ENCODE measurements around the gene RIIAD1. TPM values are rescaled to one million over a fixed set of nuclear protein-coding genes. Genes with fewer than 3 reads are reported as not detected.

The RIIAD1 gene
- total and polyA plus RNA-seq, 8 donors: 0.56 to 7.5 (median 0.68) TPM; not detected in 2

- ATAC-seq: no peak
- Histone ChIP-seq H3K4me3 (no peak overlapping the region), H3K27me3 (no peaks in the 10 kb centered on the region), H3K27ac (no peak overlapping the region), H3K36me3 (no peaks in the 10 kb centered on the region), H3K4me1 (no peaks in the 10 kb centered on the region), H3K9me3 (no peaks in the 10 kb centered on the region)
- DNase-seq: no peak
- 71 to 96% methylated on average over 4 of the region's 4 CpGs for WGBS, 2 donors
- no peak for FAIRE-seq
- intact Hi-C loops (cut with DNase I): loop anchor here in 1 of 3 donors (10.0 kb wide), 1 partner anchor 47 kb away; no protein-coding TSS in a partner anchor
- TF ChIP-seq CTCF (IDR thresholded peaks at IDR 0.05): no peak
These were observed 56.0 kb downstream of the RIIAD1 start for GRCh38 chr1:151777317-151777716.

Other genes with a start within 250 kb of the RIIAD1 start
- 10 to 100 TPM; 26.9 to 47.5 (median 35.8) TPM for gene CGN, start 210.1 kb upstream of the RIIAD1 start, total RNA-seq
- 10 to 100 TPM; 40.6 to 63.2 TPM for gene CGN, start 210.1 kb upstream of the RIIAD1 start, polyA plus RNA-seq
- 10 to 100 TPM in 5 of 6 donors, 1 to 10 TPM in 1; 8.2 to 16.1 (median 11.6) TPM for gene TUFT1, start 181.2 kb upstream of the RIIAD1 start, total RNA-seq
- 1 to 10 TPM; 7.1 to 8.5 TPM for gene TUFT1, start 181.2 kb upstream of the RIIAD1 start, polyA plus RNA-seq
- gene SNX27, start 109.5 kb upstream of the RIIAD1 start, total RNA-seq: 10 to 100 TPM; 10.2 to 23.4 (median 13.0) TPM
- 1 to 10 TPM; 5.9 to 6.5 TPM for gene SNX27, start 109.5 kb upstream of the RIIAD1 start, polyA plus RNA-seq
- 1 to 10 TPM; 1.1 to 8.6 (median 3.6) TPM for gene CELF3, start 4.7 kb upstream of the RIIAD1 start, total RNA-seq
- gene CELF3, start 4.7 kb upstream of the RIIAD1 start, polyA plus RNA-seq: 10 to 100 TPM; 39.2 to 76.3 TPM
- 10 to 100 TPM; 21.8 to 27.9 (median 24.6) TPM for gene MRPL9, start 42.0 kb downstream of the RIIAD1 start, total RNA-seq
- 10 to 100 TPM; 47.0 to 61.9 TPM for gene MRPL9, start 42.0 kb downstream of the RIIAD1 start, polyA plus RNA-seq
- 1 to 10 TPM; 2.6 to 7.5 (median 4.1) TPM for gene TDRKH, start 69.0 kb downstream of the RIIAD1 start, total RNA-seq
- 1 to 10 TPM; 2.6 to 4.2 TPM for gene TDRKH, start 69.0 kb downstream of the RIIAD1 start, polyA plus RNA-seq
- gene LINGO4, start 83.9 kb downstream of the RIIAD1 start, total RNA-seq: under 1 TPM; 0.15 to 0.52 (median 0.26) TPM
- gene LINGO4, start 83.9 kb downstream of the RIIAD1 start, polyA plus RNA-seq: under 1 TPM; 0.27 to 0.89 TPM
- gene RORC, start 110.3 kb downstream of the RIIAD1 start, total RNA-seq: 10 to 100 TPM; 11.9 to 28.8 (median 23.1) TPM
- gene RORC, start 110.3 kb downstream of the RIIAD1 start, polyA plus RNA-seq: 10 to 100 TPM; 17.1 to 36.7 TPM
- 1 to 10 TPM in 1 of 6 donors, under 1 TPM in 5; 0.35 to 1.2 (median 0.59) TPM for gene C2CD4D, start 118.3 kb downstream of the RIIAD1 start, total RNA-seq
- gene C2CD4D, start 118.3 kb downstream of the RIIAD1 start, polyA plus RNA-seq: under 1 TPM; 0.40 to 0.68 TPM
- under 1 TPM in 1 of 6 donors, not detected in 5; 0.17 TPM for gene THEM5, start 132.2 kb downstream of the RIIAD1 start, total RNA-seq
- gene THEM5, start 132.2 kb downstream of the RIIAD1 start, polyA plus RNA-seq: not detected
- gene THEM4, start 188.0 kb downstream of the RIIAD1 start, total RNA-seq: 10 to 100 TPM in 1 of 6 donors, 1 to 10 TPM in 5; 6.1 to 11.3 (median 8.0) TPM
- gene THEM4, start 188.0 kb downstream of the RIIAD1 start, polyA plus RNA-seq: 10 to 100 TPM; 17.8 to 27.8 TPM